Activated CD4-positive, alpha-beta T cell treated with anti-CD3 and anti-CD28 coated beads for 36 hours (primary cell): ENCODE measurements around the gene SYT10. TPM values are rescaled to one million over a fixed set of nuclear protein-coding genes. Genes with fewer than 3 reads are reported as not detected.
"Not testable (repeated sequence)": the region's sequence is repeated elsewhere in the genome, so short reads cannot be mapped to it uniquely, and the experiment has no call there.

Experiments
- ATAC-seq: fragments of 200-7000 bp; cut with Tn5 transposase; one replicate; pipeline ENCODE4 v1.10.0; 2021; ENCODE audit warnings: mild to moderate bottlenecking, moderate library complexity
- CTCF ChIA-PET: fragments of 350-600 bp; sonication (Branson Sonifier 250); formaldehyde crosslinking; loops from one replicate; lab custom pipeline; 2021; ENCODE audit warnings: antibody characterized with exemption; lab: Charles Lee
- POLR2A ChIA-PET: fragments of 350-600 bp; sonication (Branson Sonifier 250); formaldehyde crosslinking; loops from one replicate; lab custom pipeline; 2021; ENCODE audit warnings: antibody characterized with exemption, inconsistent platforms; lab: Charles Lee
- DNase-seq: peaks from one replicate; pipeline ENCODE4 v3.0.0-alpha.2; 2020
- H3K27ac Mint-ChIP-seq: one replicate; pipeline ENCODE4 v1.8.0; 2021; ENCODE audit warnings: mixed read lengths
- H3K27me3 Mint-ChIP-seq: one replicate; pipeline ENCODE4 v1.8.0; 2021; ENCODE audit warnings: mixed read lengths
- H3K36me3 Mint-ChIP-seq: one replicate; pipeline ENCODE4 v1.8.0; 2021; ENCODE audit warnings: low read depth, mixed read lengths
- H3K4me1 Mint-ChIP-seq: one replicate; pipeline ENCODE4 v1.8.0; 2021; ENCODE audit warnings: mixed read lengths
- H3K4me3 Mint-ChIP-seq: one replicate; pipeline ENCODE4 v1.8.0; 2021; ENCODE audit warnings: mild to moderate bottlenecking, moderate library complexity, mixed read lengths
- H3K9me3 Mint-ChIP-seq: one replicate; pipeline ENCODE4 v1.8.0; 2021; ENCODE audit warnings: low read depth, mixed read lengths
- intact Hi-C, 2 experiments: fragments of 100-400 bp; cut with DNase I in 1 of 2; cut with micrococcal nuclease in 1 of 2; formaldehyde crosslinking; loops; one replicate each; pipeline versions ENCODE4 v1.14.2 to v1.15.1; 2022 to 2024; cut with DNase I, micrococcal nuclease
- total RNA-seq, 2 experiments: library from RNA; stranded (reverse); gene quantifications; one replicate each; pipeline ENCODE4 v1.2.3, GENCODE V29; 2021

The SYT10 gene
- total RNA-seq, 2 experiments from 2014 or later: not detected

DNA sequence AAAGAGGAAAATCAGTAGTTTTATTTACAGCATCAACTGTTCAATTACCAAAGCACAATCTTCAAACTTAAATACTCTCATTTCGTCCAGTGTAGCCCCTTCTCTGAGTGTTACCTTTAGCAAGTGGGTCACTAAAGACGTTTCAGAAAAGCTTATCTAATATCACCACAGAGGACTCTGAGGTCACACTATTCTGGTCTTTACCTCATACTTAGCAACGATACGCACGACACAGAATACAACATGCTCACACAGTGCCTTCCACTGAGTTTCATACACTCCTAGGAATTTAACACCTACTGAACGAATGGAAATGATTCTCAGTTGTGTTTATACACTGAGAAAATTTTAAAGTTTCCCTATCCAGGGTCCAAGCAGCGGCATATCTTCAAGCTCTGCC lies 2.0 kb downstream of the SYT10 start:
- intact Hi-C loops: no loop called here
- H3K4me3 Mint-ChIP-seq: no peak overlapping the region
- H3K36me3 Mint-ChIP-seq: no peaks in the 10 kb centered on the region
- H3K4me1 Mint-ChIP-seq: no peaks in the 10 kb centered on the region
- peaks cover 35% of the 10 kb centered on the region for H3K27me3 Mint-ChIP-seq
- CTCF ChIA-PET: interaction anchor here (0.6 to 0.8 kb wide), 2 partner anchors 18 to 313 kb away, joined by 3 to 4 read pairs; no protein-coding TSS in a partner anchor
- ATAC-seq: no peak
- DNase-seq: no peak
- H3K27ac Mint-ChIP-seq: no peak overlapping the region
- no peaks in the 10 kb centered on the region for H3K9me3 Mint-ChIP-seq
- POLR2A ChIA-PET: no interaction called here

DNA sequence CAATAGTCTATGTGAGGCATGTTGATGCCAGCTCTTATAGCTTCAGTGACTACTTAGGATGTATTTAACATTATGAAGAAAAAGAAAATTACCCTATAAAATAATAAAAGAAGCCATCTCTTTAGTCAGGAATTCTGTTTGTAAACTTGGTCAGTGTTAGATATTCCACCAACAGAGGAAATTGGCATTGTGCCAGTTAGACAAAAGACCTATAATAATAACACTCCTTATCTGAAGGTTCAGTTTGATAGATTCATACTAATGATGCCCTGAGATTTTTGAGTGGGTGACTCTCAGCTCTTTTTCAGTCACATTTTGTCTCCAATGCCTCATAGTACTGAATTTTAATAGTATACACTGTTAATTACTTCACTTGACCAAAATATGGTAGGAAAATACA lies 6.6 kb downstream of the SYT10 start:
- Mint-ChIP-seq H3K36me3 (no peaks in the 10 kb centered on the region), H3K27ac (no peak overlapping the region), H3K27me3 (peaks cover 13% of the 10 kb centered on the region), H3K4me3 (no peak overlapping the region), H3K4me1 (no peaks in the 10 kb centered on the region), H3K9me3 (no peaks in the 10 kb centered on the region)
- DNase-seq: no peak
- intact Hi-C loops: no loop called here
- ChIA-PET POLR2A (no interaction called here), CTCF (no interaction called here)
- ATAC-seq: no peak

DNA sequence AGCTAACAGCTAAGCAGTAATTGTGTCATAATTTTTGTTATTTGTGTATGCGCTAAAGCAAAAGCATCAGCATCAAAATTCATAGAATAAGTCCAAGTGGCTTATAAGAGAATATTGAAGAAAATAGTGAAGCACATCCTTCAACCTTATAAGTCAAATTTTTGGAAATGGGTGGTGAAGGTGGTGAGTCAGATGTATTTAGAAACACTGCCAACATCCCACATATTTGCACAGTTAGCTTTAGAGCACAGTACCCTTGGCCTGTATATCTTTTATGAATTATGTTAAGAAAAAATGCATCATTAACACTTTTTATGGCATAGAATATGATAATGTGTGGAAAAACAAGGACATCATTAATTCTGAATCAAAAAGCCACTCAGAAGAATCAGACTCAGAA lies 8.0 kb downstream of the SYT10 start:
- no peaks in the 10 kb centered on the region for H3K36me3 Mint-ChIP-seq
- no peak overlapping the region for H3K4me3 Mint-ChIP-seq
- ChIA-PET POLR2A (no interaction called here), CTCF (no interaction called here)
- ATAC-seq (no peak), DNase-seq (no peak)
- H3K27me3 Mint-ChIP-seq: peaks cover 3% of the 10 kb centered on the region
- intact Hi-C loops: no loop called here
- H3K9me3 Mint-ChIP-seq: no peaks in the 10 kb centered on the region
- H3K27ac Mint-ChIP-seq: no peak overlapping the region
- H3K4me1 Mint-ChIP-seq: no peaks in the 10 kb centered on the region

DNA sequence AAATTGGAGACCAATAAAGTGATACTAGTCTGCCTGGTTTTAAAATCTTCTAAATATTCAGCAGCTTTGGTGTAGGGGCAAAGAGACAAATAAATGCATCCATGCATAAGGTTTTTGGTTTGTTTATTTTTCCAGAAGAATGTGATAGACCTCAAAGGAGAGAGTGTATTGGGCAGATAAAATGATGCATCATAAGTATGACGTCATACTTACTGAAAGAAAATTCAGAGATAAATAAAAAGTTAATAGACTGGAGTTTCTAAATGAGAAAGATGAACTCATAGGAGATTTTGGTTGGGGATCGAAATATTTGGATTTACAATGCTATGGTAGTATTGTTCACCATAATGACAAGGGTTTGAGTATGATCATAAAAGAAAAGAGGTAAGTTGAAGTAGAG lies 10.2 kb downstream of the SYT10 start:
- H3K36me3 Mint-ChIP-seq: no peaks in the 10 kb centered on the region
- H3K27ac Mint-ChIP-seq: no peak overlapping the region
- intact Hi-C loops: no loop called here
- H3K9me3 Mint-ChIP-seq: no peaks in the 10 kb centered on the region
- ATAC-seq (no peak), DNase-seq (no peak)
- no peaks in the 10 kb centered on the region for H3K27me3 Mint-ChIP-seq
- no peaks in the 10 kb centered on the region for H3K4me1 Mint-ChIP-seq
- ChIA-PET CTCF (no interaction called here), POLR2A (no interaction called here)
- H3K4me3 Mint-ChIP-seq: no peak overlapping the region

DNA sequence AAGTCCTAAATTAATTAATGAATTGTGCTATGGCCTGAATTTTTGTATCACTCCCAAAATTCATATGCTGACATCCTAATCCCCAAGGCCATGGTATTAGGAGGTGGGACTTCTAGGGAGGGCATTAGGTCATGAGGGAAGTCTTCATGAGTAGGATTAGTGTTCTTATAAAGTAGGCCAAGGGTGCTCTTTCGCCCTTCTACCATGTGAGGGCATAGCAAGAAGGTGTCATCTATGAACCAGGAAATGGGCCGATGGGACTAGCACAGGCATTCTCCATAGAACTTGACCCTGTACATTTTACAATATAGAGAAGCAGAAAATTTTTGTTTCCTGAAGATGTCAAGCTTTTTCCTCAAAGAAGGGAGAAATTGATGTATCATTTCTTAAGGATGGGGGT lies 12.5 kb downstream of the SYT10 start:
- Mint-ChIP-seq H3K27me3 (no peaks in the 10 kb centered on the region), H3K36me3 (no peaks in the 10 kb centered on the region), H3K9me3 (no peaks in the 10 kb centered on the region), H3K4me1 (no peaks in the 10 kb centered on the region), H3K4me3 (no peak overlapping the region), H3K27ac (no peak overlapping the region)
- ChIA-PET POLR2A (no interaction called here), CTCF (interaction anchor here (0.7 to 1.2 kb wide), 2 partner anchors 19 to 1712 kb away, joined by 3 to 4 read pairs; no protein-coding TSS in a partner anchor)
- ATAC-seq: no peak
- DNase-seq: no peak
- intact Hi-C loops: no loop called here

DNA sequence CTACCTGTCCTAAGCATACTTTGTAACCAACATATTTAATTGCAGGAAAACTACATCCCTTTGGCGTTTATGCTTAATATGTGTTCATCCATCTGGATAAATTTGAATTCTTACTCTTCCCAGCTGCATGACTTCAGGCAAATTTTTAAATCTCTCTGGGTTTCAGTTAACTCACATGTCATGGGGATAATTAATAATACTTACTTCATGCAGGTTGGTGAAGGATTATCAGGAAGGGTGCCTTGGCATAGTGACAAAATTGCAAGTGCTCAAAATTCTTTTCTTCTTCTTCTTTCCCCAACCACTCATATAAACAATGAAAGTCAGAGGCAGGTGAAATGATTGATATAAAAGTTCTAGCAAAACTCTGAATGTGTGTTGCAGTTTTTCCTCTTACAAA lies 15.9 kb downstream of the SYT10 start:
- no peaks in the 10 kb centered on the region for H3K4me1 Mint-ChIP-seq
- DNase-seq (no peak), ATAC-seq (no peak)
- H3K4me3 Mint-ChIP-seq: no peak overlapping the region
- POLR2A ChIA-PET: no interaction called here
- H3K27ac Mint-ChIP-seq: no peak overlapping the region
- no peaks in the 10 kb centered on the region for H3K9me3 Mint-ChIP-seq
- no peaks in the 10 kb centered on the region for H3K36me3 Mint-ChIP-seq
- CTCF ChIA-PET: no interaction called here
- H3K27me3 Mint-ChIP-seq: no peaks in the 10 kb centered on the region
- intact Hi-C loops: no loop called here

DNA sequence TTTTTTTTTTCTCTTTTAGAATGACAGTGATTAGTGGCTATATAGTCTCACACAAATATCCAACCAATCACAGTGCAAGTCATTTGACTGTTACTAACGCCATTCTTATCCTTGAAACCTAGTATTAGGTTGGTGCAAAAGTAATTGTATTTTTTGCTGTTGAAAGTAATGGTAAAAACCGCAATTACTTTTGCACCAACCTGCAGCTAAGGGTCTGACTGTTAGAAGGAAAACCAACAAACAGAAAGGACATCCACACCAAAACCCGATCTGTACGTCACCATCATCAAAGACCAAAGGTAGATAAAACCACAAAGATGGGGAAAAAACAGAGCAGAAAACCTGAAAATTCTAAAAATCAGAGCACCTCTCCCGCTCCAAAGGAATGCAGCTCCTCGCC lies 27.2 kb downstream of the SYT10 start:
- intact Hi-C loops, CTCF ChIA-PET, H3K4me3 Mint-ChIP-seq, H3K27ac Mint-ChIP-seq, POLR2A ChIA-PET, DNase-seq, H3K36me3 Mint-ChIP-seq, H3K27me3 Mint-ChIP-seq, H3K9me3 Mint-ChIP-seq, ATAC-seq, H3K4me1 Mint-ChIP-seq: not testable (repeated sequence)

DNA sequence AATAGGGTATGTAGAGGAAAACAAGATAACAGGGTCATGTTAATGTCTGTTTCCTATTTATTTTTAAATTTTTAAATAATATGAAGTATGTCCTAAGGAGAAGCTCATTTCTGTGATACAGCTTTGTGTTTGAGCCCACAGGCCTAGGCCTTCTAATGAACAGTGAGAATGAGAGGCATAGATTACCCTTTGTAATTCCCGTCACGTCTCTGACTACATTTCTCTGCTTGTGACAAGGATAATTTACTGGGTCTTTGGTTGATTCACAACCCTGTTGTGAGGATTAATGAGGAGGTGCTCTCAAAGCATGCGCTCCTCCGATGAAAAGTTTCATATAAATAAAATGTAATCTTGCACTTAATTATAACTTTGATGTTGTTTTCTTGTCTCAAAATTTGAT lies 56.1 kb downstream of the SYT10 start:
- ATAC-seq (no peak), DNase-seq (no peak)
- Mint-ChIP-seq H3K9me3 (no peaks in the 10 kb centered on the region), H3K4me3 (no peak overlapping the region), H3K27ac (no peak overlapping the region), H3K27me3 (no peaks in the 10 kb centered on the region), H3K4me1 (no peaks in the 10 kb centered on the region), H3K36me3 (no peaks in the 10 kb centered on the region)
- intact Hi-C loops: no loop called here
- ChIA-PET CTCF (no interaction called here), POLR2A (no interaction called here)

DNA sequence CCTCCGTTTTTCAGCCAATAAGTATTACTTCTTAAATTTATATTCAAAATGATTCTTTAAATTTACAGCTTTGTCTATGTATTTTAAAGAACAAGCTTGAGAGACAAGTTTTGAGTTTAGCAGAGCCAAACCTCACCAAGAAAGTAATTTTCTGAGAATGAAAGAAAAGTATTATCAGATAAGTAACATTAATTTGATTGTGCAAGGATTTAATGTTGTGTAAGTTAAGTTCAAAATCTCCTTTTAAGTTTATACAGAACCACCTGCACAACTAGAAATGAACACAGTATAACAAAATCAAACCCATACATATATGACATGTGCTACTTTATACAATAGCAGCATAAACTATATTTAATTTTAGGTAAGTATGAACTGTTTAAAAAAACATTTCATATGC lies 63.5 kb downstream of the SYT10 start:
- H3K36me3 Mint-ChIP-seq: no peaks in the 10 kb centered on the region
- ChIA-PET CTCF (no interaction called here), POLR2A (no interaction called here)
- H3K4me1 Mint-ChIP-seq: no peaks in the 10 kb centered on the region
- ATAC-seq: no peak
- H3K4me3 Mint-ChIP-seq: no peak overlapping the region
- intact Hi-C loops: no loop called here
- no peaks in the 10 kb centered on the region for H3K9me3 Mint-ChIP-seq
- no peak overlapping the region for H3K27ac Mint-ChIP-seq
- no peak for DNase-seq
- no peaks in the 10 kb centered on the region for H3K27me3 Mint-ChIP-seq

DNA sequence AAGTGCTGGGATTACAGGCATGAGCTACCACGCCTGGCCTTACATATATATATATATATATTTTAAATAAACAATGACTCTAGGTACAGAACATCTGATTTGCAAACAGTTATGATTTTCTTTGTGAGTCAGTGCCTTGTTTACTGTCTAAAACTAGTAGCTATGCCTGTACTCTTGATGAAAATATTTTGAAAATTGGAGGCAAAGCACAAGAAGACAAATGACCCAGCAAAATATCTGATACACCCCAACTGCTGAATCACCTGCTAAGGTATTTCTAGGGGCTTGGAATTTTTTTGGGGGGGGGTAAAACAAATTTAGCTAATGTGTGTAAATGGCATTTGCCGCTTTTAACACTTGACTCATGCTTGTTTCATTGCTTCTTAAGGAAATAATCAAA lies 69.3 kb downstream of the SYT10 start:
- Mint-ChIP-seq H3K36me3 (no peaks in the 10 kb centered on the region), H3K27me3 (no peaks in the 10 kb centered on the region), H3K9me3 (peaks cover 2% of the 10 kb centered on the region), H3K4me1 (no peaks in the 10 kb centered on the region), H3K27ac (no peak overlapping the region), H3K4me3 (no peak overlapping the region)
- intact Hi-C loops: no loop called here
- no peak for ATAC-seq
- DNase-seq: no peak
- CTCF ChIA-PET: no interaction called here
- POLR2A ChIA-PET: no interaction called here

DNA sequence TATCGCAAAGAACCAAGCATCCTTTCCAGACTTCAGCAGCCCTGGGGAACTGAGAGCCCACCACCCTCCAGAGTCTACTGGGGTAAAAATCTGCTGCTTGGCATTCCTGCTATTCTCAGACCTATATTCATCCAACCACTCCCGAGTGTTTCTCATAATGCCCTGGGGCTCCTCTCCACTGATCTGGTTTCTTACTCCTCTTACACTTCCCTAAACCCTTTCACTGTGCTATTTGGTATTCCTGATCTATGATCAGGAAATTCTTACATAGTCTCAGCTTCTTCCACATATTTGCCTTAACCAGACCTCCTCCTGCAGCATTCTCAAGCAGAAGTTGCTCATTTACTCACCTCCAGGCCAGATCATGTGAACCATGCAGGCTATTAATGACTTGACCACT lies 82.4 kb downstream of the SYT10 start:
- DNase-seq (no peak), ATAC-seq (no peak)
- Mint-ChIP-seq H3K27ac (no peak overlapping the region), H3K4me1 (no peaks in the 10 kb centered on the region), H3K9me3 (peaks cover 6% of the 10 kb centered on the region), H3K36me3 (no peaks in the 10 kb centered on the region), H3K27me3 (no peaks in the 10 kb centered on the region), H3K4me3 (no peak overlapping the region)
- intact Hi-C loops: no loop called here
- CTCF ChIA-PET: no interaction called here
- POLR2A ChIA-PET: no interaction called here

DNA sequence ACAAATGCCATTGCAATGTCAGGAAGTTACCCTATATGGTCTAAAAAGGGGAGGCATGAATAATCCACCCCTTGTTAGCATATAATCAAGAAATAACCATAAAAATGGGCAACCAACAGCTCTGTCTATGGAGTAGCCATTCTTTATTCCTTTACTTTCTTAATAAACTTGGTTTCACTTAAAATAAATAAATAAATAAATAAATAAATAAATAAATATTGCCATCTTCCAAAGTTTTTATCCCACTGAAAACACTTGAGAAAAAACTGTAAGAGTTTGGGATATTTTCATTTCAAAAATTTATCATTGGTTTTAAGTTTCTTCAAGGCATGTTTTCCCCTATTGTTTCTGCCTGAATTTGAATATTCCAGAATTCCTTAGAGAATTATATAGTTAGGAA lies 89.8 kb downstream of the SYT10 start:
- no peak for DNase-seq
- ChIA-PET POLR2A (no interaction called here), CTCF (no interaction called here)
- H3K4me1 Mint-ChIP-seq: no peaks in the 10 kb centered on the region
- no peak overlapping the region for H3K4me3 Mint-ChIP-seq
- H3K36me3 Mint-ChIP-seq: no peaks in the 10 kb centered on the region
- H3K9me3 Mint-ChIP-seq: peaks cover 5% of the 10 kb centered on the region
- H3K27ac Mint-ChIP-seq: no peak overlapping the region
- no peak for ATAC-seq
- intact Hi-C loops: no loop called here
- no peaks in the 10 kb centered on the region for H3K27me3 Mint-ChIP-seq

DNA sequence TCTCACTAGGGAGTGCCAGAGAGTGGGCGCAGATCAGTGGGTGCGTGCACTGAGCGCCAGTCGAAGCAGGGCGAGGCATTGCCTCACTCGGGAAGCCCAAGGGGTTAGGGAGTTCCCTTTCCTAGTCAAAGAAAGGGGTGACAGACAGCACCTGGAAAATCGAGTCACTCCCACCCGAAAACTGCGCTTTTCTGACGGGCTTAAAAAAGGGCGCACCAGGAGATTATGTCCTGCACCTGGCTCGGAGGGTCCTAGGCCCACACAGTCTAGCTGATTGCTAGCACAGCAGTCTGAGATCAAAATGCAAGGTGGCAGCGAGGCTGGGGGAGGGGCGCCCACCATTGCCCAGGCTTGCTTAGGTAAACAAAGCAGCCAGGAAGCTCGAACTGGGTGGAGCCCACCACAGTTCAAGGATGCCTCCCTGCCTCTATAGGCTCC lies 107.6 kb downstream of the SYT10 start:
- CTCF ChIA-PET, DNase-seq, H3K27ac Mint-ChIP-seq, H3K4me1 Mint-ChIP-seq, H3K27me3 Mint-ChIP-seq, H3K36me3 Mint-ChIP-seq, POLR2A ChIA-PET, ATAC-seq, H3K9me3 Mint-ChIP-seq, intact Hi-C loops, H3K4me3 Mint-ChIP-seq: not testable (repeated sequence)
